DMS153 treated with DMSO at 0.1 percent for 48 hours (cell line): Measurements from ENCODE around the gene ATP6V1B1.

ENCODE experiments used
- DNase-seq: peaks from one replicate; lab custom pipeline; 2025; ENCODE audit not compliant: unreplicated experiment; lab: John Stamatoyannopoulos, UW

Gene ATP6V1B1

GRCh38 chr2:70935468-70936164 is at the start of gene ATP6V1B1:
Gene ATP6V1B1 (plus strand): TSS chr2:70935900. CDS start chr2:70935955, 55 bp downstream.
- DNase-seq = peak; percentile 36

- no peak for DNase-seq
These were observed 49.1 kb upstream of the ATP6V1B1 start for GRCh38 chr2:70886541-70886987.

DNA sequence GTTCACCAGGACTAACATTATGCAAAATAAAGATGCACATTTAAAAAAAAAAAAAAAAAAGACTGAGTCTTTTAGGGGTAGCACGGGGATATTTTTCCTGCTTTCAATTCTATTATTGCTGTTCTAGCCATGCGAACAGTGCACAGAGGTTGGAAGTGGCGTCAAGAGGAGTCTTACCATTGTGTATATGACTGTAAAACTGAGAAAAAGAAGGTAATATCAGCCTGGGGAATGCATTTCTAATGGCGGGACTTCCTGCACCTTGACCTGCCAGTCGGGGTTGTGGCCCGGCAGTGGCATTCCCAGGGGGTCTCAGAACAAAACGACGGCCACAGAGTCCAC is 48.5 kb upstream of the ATP6V1B1 start:
- DNase-seq = no peak

GRCh38 chr2:70887550-70888246 is 48.0 kb upstream of the ATP6V1B1 start:
- DNase-seq = peak; percentile 78

DNA sequence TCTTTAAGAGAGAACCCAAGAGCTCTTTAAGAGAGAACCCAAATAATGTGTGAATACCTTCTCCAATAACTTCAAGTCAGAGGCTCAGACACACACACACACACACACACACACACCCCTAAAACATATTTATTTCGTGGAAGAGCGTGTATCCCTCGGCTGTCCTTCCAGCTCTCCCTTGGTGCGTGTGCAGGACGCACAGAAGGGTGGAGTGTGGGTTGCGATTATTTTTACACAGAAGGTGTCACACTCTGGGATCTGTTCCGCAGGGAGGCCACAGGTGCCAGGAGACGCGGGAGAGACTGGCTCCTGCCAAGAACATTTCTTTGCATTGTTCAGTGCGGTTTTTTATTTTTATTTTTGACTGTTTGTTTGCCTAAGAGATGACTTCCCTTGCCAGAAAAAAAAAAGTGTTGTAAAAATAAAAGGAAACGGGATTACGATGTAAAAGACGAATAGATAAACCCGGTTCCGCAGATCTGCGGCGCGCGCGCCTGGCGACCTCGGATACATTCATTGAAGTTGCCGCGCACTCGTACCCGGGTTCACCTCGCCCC is 47.3 kb upstream of the ATP6V1B1 start:
- DNase-seq = no peak

GRCh38 chr2:70888923-70889715 is 46.6 kb upstream of the ATP6V1B1 start:
- no peak for DNase-seq

- no peak for DNase-seq
These were observed 46.0 kb upstream of the ATP6V1B1 start for GRCh38 chr2:70889716-70890037.

DNA sequence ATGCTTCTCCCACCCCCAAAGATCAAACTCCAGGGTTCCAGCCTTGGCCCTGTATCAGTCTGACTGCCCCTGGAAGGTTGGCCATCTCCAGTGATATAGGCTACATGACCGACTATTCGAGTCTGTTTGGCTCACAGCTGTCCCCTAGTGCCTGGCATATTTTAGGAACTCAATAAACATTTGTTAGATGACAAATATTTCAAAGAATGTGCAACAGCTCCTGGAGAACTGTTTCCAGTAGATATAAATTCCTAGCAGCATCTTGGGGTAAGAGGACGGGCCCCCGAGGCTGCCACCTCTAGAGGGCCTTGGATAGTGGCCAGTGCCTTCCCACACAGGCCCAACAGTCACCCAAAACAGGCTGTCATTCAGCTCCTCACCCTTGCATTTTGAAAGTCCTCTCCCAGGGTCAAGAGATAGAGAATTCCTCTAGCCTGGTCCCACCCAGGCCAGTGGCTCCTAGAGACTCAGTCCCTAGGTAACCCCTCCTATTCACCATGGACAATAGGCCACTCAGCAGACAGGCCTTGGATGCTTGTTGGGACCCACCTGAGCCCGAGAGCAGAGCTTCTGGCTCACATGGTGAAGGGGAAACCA is 45.1 kb upstream of the ATP6V1B1 start:
- DNase-seq = no peak

DNA sequence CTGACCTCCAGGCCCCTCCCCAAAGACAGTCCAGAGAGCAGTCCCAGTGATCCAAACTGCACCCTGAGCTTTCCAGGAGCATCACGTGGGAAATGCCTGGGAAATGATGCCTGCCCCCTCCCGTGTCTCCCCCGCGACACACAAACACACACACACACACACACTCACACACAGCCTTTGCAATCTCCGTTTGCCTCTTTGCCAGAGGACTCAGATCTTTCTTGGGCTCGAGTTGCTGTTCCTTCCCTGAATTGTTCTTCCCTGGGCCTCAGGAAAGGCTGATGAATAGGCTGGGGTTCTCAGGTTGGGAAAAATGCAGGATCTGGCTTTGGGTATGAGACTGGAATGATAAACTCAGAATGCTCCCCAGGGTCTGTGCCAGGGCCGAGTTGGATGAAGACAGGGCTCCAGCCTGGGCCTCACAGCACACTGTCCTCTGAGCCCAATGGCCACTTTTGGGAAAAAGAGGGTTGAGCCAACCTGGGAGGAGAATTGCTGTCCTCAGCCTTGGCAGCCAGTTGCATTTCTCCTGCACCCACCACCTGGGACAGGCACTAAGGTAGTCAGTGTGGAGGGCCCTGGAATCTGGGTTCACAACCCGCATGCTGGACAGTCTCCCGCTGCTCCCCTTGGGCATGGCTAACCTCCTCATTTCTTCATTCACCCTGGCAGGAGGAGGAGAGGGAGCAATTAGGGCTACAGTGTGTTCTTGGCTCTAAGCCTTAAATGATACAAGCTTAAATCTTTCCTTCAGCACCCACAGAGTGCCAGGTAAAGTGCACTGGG is 43.9 kb upstream of the ATP6V1B1 start:
- no peak for DNase-seq

DNA sequence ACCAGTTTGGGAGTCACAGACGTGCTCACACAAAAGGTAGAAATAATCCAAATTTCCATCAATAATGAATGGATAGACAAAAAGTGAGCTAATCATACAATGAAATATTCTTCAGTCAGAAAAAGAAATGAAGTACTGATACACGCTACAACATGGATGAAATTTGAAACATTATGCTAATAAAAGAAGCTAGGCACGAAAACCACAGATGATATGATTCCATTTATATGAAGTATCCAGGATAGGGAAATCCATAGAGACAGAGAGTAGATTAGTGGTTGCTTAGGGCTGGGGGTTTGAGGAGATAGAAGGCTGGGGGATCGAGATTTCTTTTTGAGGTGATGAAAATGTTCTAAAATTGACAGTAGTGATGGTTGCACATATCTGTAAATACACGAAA is 43.0 kb upstream of the ATP6V1B1 start:
- no peak for DNase-seq

- no peak for DNase-seq
These were observed 42.5 kb upstream of the ATP6V1B1 start for GRCh38 chr2:70893186-70893585.

- no peak for DNase-seq
These were observed 40.9 kb upstream of the ATP6V1B1 start for GRCh38 chr2:70894765-70895164.

DNA sequence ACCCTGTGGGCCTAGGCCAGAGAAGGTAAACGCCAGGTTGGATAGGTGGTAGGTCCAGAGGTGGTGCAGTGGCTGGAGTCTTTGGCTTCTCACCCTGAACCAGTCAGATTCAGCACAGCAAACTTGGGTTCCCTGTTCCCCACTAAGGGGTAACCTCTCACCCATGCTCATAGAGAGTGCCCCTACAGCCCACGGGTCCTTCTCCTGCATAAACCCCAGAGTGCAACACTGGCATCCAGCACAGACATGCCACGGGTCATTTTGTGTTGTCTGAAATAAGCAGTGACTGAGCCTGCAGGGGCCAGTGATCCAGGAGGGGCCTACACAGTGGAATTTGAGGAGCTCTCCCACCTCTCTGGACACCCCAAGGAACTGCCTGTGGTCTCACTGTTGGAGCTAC is 40.5 kb upstream of the ATP6V1B1 start:
- no peak for DNase-seq

DNA sequence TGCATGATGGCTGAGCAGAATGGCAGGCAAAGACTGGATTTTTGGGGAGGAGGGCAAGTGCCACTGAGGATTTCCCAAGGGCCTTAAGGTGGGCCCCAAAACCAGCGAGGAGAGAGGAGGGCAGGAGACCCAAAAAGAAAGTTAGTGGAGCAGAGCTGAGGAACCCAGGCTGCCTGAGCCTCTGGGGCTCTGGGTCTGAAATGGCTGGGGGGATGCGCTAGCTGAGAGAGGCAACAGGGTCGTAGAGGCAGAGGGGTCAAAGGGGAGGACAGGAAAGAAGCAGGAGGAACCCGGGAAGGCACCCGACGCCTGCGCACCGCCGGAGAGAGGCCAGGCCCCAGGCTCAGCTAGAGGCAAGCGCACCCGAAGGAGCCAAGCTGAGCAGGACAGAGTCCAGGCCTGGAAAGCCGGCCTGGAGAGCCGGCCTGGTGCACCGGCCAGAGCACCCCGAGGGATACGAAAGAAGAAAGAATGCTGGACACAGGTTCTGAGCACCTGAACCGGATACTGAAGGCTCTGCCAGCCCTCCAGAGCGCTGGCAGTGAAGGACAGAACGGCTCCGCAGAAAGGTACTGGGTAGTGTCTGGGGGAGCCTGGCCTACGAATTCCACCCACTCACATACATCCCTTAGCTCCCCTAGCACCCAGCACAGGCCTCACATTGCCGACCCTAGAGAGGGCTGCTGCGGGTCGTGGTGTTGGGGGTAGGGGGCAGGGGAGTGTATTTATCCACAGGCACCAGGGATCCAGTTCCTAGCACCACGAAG is 39.5 kb upstream of the ATP6V1B1 start:
- DNase-seq = no peak

DNA sequence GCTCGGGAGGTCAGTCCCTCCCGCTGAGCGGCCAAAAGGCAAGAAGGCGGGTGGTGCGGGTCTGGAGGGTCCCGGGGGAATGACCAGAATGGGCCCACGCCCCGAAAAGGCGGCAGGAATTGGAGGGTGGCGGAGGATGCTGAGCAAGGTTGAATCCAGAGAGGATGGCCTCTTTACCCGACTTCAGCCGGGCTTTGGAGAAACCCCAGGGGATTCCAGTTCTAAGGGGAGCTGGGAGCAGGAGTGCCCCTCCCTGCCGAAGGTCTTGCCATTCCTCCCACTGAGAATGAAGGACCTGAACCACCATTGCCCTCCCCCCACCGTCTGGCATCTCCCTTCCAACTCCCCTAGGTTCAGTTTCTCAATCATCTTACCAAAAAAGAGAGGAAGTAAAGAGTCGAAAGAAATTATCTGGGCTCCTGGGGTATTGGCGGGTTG is 38.9 kb upstream of the ATP6V1B1 start:
- DNase-seq = no peak

GRCh38 chr2:70897203-70897976 is 38.3 kb upstream of the ATP6V1B1 start:
- no peak for DNase-seq

GRCh38 chr2:70897977-70898226 is 37.8 kb upstream of the ATP6V1B1 start:
- DNase-seq = no peak

- DNase-seq = no peak
These were observed 37.1 kb upstream of the ATP6V1B1 start for GRCh38 chr2:70898363-70899240.
